OCI-LY1 (cell line): ENCODE data around the gene DAZAP2.
"Not testable (repeated sequence)": the region's sequence is repeated elsewhere in the genome, so short reads cannot be mapped to it uniquely, and the experiment has no call there.

ENCODE experiments used
- H2AFZ ChIP-seq: fragments of 200-600 bp; sonication (generic), shearing (Covaris generic); 2 replicates; pipeline ENCODE4 v1.6.0; 2014; ENCODE audit warnings: antibody characterized with exemption, mild to moderate bottlenecking, low read length
- H3F3A ChIP-seq: fragments of 200-600 bp; sonication (generic), shearing (Covaris generic); 2 replicates; pipeline ENCODE4 v1.6.0; 2014; ENCODE audit warnings: mild to moderate bottlenecking, antibody characterized with exemption, low read length, moderate library complexity; ENCODE audit not compliant: insufficient read depth
- H3K27ac ChIP-seq: fragments of 200-600 bp; sonication (generic); 2 replicates; pipeline ENCODE4 v1.5.1; 2014; ENCODE audit warnings: low read length, mixed run types, mild to moderate bottlenecking, low read depth; ENCODE audit not compliant: poor library complexity, severe bottlenecking
- H3K27me3 ChIP-seq: fragments of 200-600 bp; sonication (generic); 2 replicates; pipeline ENCODE4 v1.6.0; 2014; ENCODE audit warnings: antibody characterized with exemption, mild to moderate bottlenecking, low read length, moderate library complexity; ENCODE audit not compliant: insufficient read depth
- H3K36me3 ChIP-seq: fragments of 200-600 bp; sonication (generic); 2 replicates; pipeline ENCODE4 v1.6.1; 2014; ENCODE audit warnings: mild to moderate bottlenecking, antibody characterized with exemption, low read length, moderate library complexity, mixed read lengths; ENCODE audit not compliant: insufficient read depth
- H3K4me1 ChIP-seq: fragments of 200-600 bp; sonication (generic); 2 replicates; pipeline ENCODE4 v1.5.1; 2014; ENCODE audit warnings: mild to moderate bottlenecking, low read length, moderate library complexity; ENCODE audit not compliant: insufficient read depth, severe bottlenecking
- H3K4me2 ChIP-seq: fragments of 200-600 bp; sonication (generic), shearing (Covaris generic); 2 replicates; pipeline ENCODE4 v1.6.1; 2014; ENCODE audit warnings: low read length
- H3K4me3 ChIP-seq: fragments of 200-600 bp; sonication (generic); 2 replicates; pipeline ENCODE4 v1.5.1; 2014; ENCODE audit warnings: low read length, low read depth, mild to moderate bottlenecking, mixed read lengths; ENCODE audit not compliant: poor library complexity, severe bottlenecking
- H3K79me2 ChIP-seq: fragments of 200-600 bp; shearing (Covaris generic); 2 replicates; pipeline ENCODE4 v1.6.1; 2016; ENCODE audit warnings: mixed run types, low read length, mixed read lengths; ENCODE audit not compliant: insufficient read depth
- H3K9ac ChIP-seq: fragments of 200-600 bp; sonication (generic), shearing (Covaris generic); 2 replicates; pipeline ENCODE4 v1.6.1; 2014; ENCODE audit warnings: mild to moderate bottlenecking, low read length, mixed read lengths
- H3K9me2 ChIP-seq: fragments of 200-600 bp; sonication (generic), shearing (Covaris generic); 2 replicates; pipeline ENCODE4 v1.6.1; 2014; ENCODE audit warnings: low read depth, mild to moderate bottlenecking, low read length, mixed read lengths
- H3K9me3 ChIP-seq: fragments of 200-600 bp; shearing (Covaris generic); 2 replicates; pipeline ENCODE4 v1.6.1; 2014; ENCODE audit warnings: low read length, mixed read lengths
- H4K20me1 ChIP-seq: fragments of 200-600 bp; sonication (generic), shearing (Covaris generic); 2 replicates; pipeline ENCODE4 v1.6.0; 2016; ENCODE audit warnings: mild to moderate bottlenecking, low read length; ENCODE audit not compliant: insufficient read depth
- TF ChIP-seq, protein P1 (sequence below): fragments of 200-600 bp; sonication (generic), shearing (Covaris generic); IDR thresholded peaks from 2 replicates; pipeline ENCODE4 v1.5.1; 2017; ENCODE audit warnings: mild to moderate bottlenecking, antibody characterized with exemption, low read length, moderate library complexity, mixed read lengths

Gene DAZAP2

GRCh38 chr12:51291603-51292513 is 53.2 kb downstream of the DAZAP2 start:
- H3K9me3 ChIP-seq, H3K36me3 ChIP-seq, H3K4me3 ChIP-seq, H3K79me2 ChIP-seq, H3K9me2 ChIP-seq, H2AFZ ChIP-seq, H3F3A ChIP-seq, H3K4me1 ChIP-seq, H3K9ac ChIP-seq, H3K27ac ChIP-seq, H4K20me1 ChIP-seq, H3K27me3 ChIP-seq: not testable (repeated sequence)
- peak overlapping the region; percentile 41; the same call in 1 of the 2 replicates for H3K4me2 ChIP-seq
- TF ChIP-seq, protein P1, sequence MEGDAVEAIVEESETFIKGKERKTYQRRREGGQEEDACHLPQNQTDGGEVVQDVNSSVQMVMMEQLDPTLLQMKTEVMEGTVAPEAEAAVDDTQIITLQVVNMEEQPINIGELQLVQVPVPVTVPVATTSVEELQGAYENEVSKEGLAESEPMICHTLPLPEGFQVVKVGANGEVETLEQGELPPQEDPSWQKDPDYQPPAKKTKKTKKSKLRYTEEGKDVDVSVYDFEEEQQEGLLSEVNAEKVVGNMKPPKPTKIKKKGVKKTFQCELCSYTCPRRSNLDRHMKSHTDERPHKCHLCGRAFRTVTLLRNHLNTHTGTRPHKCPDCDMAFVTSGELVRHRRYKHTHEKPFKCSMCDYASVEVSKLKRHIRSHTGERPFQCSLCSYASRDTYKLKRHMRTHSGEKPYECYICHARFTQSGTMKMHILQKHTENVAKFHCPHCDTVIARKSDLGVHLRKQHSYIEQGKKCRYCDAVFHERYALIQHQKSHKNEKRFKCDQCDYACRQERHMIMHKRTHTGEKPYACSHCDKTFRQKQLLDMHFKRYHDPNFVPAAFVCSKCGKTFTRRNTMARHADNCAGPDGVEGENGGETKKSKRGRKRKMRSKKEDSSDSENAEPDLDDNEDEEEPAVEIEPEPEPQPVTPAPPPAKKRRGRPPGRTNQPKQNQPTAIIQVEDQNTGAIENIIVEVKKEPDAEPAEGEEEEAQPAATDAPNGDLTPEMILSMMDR = peak; percentile 32; the same call in 1 of the 2 replicates
